ENCODE results near the gene RANBP10.

DNA sequence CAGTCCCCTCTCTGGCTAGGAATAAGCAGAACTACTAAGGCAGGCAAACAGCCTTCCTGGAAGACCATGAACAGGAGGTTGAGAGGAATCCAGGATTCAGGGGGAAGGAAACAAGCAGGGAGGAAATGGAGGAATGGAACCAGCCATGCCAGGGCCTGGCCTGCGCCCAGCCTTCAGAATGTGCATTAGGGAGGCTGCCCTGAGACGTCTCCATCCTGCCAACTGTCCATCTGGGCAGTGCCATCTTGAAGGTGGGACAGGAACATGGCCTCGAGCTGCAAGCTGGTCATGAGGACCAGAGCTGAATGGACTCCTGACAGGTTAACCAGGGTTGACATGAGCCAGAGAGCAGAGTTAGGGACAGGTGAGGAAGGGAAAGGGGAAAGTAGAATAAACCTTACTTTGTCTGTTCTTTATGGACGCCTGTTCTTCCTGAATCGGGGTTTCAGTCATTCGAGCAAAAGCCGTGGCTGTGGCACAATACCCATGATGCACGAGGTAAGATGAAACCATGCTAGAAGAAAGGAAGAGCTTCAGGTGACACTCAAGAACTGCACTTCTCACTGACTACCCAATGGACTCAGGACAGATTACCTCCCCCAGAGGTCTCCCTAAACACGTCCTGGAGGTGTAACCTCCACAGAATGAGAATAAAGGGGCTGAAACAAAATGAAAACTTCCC lies 75.1 kb downstream of the RANBP10 start:
- no peak for TF ChIP-seq POLR2A (IDR thresholded peaks at IDR 0.05; ENCODE audit: low read length)
- no peak for TF ChIP-seq GATA1 (IDR thresholded peaks at IDR 0.05; ENCODE audit: low read depth, low read length)
